ENCODE data around the gene ALDH1B1.
"Not testable (repeated sequence)": the region's sequence is repeated elsewhere in the genome, so short reads cannot be mapped to it uniquely, and the experiment has no call there.

Gene ALDH1B1

GRCh38 chr9:38396371-38396671 is 3.8 kb downstream of the ALDH1B1 start:
- no peak overlapping the region for H3K4me3 ChIP-seq (ENCODE audit: control insufficient read depth, low read depth, low read length)
- no peak for TF ChIP-seq CTCF (IDR thresholded peaks at IDR 0.05; ENCODE audit: control insufficient read depth, insufficient read depth, low read depth, low read length, missing control alignments)
- no peak for DNase-seq (ENCODE audit: low read depth)

- DNase-seq (ENCODE audit: low read depth); H3K4me3 ChIP-seq (ENCODE audit: control insufficient read depth, low read depth, low read length): not testable (repeated sequence)
Measured at GRCh38 chr9:38399191-38399590, 6.7 kb downstream of the ALDH1B1 start.

GRCh38 chr9:38401994-38402393 is 9.5 kb downstream of the ALDH1B1 start:
- DNase-seq (ENCODE audit: low read depth), result no peak
- no peak for TF ChIP-seq CTCF (IDR thresholded peaks at IDR 0.05; ENCODE audit: control insufficient read depth, insufficient read depth, low read depth, low read length, missing control alignments)
- no peak overlapping the region for H3K4me3 ChIP-seq (ENCODE audit: control insufficient read depth, low read depth, low read length)

GRCh38 chr9:38404314-38404713 is 11.8 kb downstream of the ALDH1B1 start:
- no peak for TF ChIP-seq CTCF (IDR thresholded peaks at IDR 0.05; ENCODE audit: control insufficient read depth, insufficient read depth, low read depth, low read length, missing control alignments)
- no peak overlapping the region for H3K4me3 ChIP-seq (ENCODE audit: control insufficient read depth, low read depth, low read length)
- DNase-seq (ENCODE audit: low read depth), result no peak

GRCh38 chr9:38405785-38406184 is 13.3 kb downstream of the ALDH1B1 start:
- TF ChIP-seq CTCF (IDR thresholded peaks at IDR 0.05; ENCODE audit: control insufficient read depth, insufficient read depth, low read depth, low read length, missing control alignments), result no peak

GRCh38 chr9:38406476-38407186 is 14.1 kb downstream of the ALDH1B1 start:
- TF ChIP-seq CTCF (IDR thresholded peaks at IDR 0.05; ENCODE audit: control insufficient read depth, insufficient read depth, low read depth, low read length, missing control alignments), result no peak
- no peak for DNase-seq (ENCODE audit: low read depth)
- no peak overlapping the region for H3K4me3 ChIP-seq (ENCODE audit: control insufficient read depth, low read depth, low read length)

More at GRCh38 chr9:38405785-38406184, 13.3 kb downstream of the ALDH1B1 start:
- H3K4me3 ChIP-seq (ENCODE audit: control insufficient read depth, low read depth, low read length), result no peak overlapping the region
- DNase-seq (ENCODE audit: low read depth), result no peak

GRCh38 chr9:38408719-38409118 is 16.2 kb downstream of the ALDH1B1 start:
- no peak for TF ChIP-seq CTCF (IDR thresholded peaks at IDR 0.05; ENCODE audit: control insufficient read depth, insufficient read depth, low read depth, low read length, missing control alignments)
- H3K4me3 ChIP-seq (ENCODE audit: control insufficient read depth, low read depth, low read length), result no peak overlapping the region
- no peak for DNase-seq (ENCODE audit: low read depth)

All from AG09309 (cell line).